HG03159 (cell line): ENCODE measurements around the gene C11orf42.
"Not testable (repeated sequence)": the region's sequence is repeated elsewhere in the genome, so short reads cannot be mapped to it uniquely, and the experiment has no call there.

ENCODE experiments used
- ATAC-seq: cut with Tn5 transposase; IDR thresholded peaks from one replicate; pipeline ENCODE4 v1.9.1; 2021; ENCODE audit warnings: mild to moderate bottlenecking, moderate library complexity; ENCODE audit not compliant: unreplicated experiment

Gene C11orf42

DNA sequence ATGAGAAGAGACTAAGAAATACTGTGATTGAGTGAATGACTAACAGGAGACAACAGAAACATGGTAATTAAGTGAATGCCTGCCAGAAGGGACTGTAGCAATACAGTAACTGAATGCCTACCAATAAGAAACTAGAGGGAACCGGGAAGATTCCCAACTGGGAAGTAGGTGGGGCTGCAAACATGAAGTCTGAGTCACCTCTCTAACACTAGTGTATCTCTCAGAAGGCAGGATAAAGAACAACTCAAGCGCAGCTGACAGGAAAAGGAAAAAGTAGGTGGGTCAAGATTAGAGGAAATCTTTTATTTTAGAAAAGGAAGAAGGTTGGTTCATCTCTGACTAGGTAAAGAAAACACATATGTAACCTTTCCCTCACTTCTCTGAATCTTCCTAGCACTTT, 14.0 kb downstream of the C11orf42 start:
- ATAC-seq = no peak

DNA sequence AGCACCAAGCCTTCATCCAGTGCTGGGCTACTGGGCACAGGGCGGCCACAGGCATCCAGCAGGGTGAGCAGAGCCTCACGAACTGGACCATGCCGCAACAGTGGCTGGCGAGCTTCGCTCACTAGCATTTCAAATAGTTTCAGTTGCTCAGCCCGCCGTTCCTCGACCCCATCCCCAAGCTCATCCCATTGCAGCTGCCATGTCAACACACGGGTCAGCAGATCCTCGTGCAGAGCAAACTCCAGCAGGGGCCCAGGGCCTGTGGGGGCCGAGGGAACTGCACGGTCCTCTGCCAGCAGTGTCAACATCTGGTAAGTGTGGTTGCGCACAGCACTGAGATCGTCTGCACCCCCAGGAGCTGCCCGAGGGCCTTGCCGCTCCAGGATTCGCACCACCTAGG, 18.5 kb downstream of the C11orf42 start:
- ATAC-seq = no peak

DNA sequence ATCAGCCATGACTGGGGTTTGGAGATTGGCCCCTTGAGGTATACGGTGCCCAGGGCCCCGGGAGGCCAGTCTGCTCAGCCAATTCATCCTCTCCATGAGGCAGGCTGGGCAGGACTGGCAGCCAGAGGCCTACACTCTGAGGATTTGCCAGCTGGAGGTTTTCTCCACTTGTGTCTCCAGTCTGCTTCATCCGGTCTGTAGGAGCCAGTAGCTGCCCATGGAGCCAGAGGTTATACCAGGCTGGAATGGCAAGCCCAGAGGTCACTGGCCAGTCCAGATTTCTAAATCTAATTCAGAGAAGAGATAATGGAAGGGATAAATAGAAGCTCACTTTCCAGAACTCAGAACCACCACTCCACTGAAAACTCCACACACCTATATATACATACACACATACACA, 19.1 kb downstream of the C11orf42 start:
- ATAC-seq = no peak

DNA sequence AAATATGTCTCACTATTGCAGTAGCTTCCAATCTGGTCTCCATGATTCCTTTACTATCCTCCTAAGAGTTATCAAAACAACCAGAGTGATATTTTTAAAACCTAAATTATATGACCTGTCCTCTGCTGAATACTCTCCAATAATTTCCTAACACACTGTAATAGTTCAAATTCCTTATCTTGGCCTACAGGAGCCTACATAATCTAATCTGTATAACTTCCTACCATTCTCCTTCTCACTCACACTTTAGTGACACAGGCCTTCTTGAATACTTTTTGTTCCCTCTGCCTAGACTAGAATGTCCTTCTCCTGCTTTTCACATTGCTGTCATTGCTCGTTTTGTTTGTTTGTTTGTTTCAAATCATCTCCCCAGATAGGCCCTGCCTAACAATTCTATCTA, 19.7 kb downstream of the C11orf42 start:
- ATAC-seq = no peak

DNA sequence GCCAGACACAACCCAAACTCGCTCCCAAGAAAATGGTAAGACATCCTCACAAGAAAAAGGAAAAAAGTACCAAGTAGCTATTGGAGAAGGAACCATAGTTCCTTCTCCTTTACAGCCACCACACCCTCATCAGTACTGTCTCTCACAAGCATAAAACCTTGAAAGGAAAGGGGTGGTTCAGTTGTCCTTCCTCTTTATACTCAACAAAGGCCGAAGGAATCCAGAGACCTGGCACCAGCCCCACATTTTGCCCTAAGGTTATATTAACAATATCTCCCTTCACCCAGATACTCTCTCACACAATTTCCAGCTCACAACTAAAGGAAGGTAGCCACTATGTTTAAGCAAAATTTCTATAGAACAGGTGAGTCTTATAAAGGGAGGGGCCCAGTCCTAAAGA, 20.5 kb downstream of the C11orf42 start:
- ATAC-seq = no peak

DNA sequence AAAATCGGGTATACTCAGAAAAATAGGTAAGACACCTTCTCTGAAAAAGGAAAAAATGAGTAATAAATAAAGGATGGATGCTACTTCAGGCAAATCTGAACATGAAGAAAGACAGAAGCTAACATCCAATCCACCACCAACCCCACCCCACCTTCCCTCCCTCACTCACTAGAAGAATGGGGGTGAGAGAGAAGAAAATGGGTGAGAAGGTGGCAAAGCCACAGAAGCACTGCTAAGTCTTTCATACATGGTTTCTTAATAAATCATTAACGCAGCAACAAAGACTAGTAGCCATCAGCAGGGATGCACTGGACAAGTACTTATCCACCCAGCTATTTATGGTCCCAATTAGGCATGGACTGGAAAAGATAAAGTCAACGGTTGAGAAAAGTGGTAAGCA, 23.2 kb downstream of the C11orf42 start:
- ATAC-seq = no peak

DNA sequence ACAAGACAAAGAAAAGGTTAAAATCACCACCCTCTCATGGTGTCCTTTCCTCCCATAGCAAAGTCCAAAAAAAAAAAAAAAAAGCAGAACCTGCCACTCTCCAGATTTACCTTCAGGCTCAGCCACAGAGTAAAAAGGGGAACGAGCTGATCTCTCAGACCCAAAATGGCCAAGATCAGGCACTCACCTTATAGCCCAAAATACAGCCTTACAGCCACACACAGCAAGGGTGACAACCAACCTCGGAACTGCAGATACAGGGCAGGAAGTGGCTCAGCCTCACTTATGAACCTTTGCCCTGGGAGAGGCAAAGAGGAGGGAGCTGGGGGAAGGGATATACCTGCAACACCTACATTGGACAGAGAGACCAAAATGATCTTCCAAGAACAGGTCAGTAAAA, 24.6 kb downstream of the C11orf42 start:
- no peak for ATAC-seq

DNA sequence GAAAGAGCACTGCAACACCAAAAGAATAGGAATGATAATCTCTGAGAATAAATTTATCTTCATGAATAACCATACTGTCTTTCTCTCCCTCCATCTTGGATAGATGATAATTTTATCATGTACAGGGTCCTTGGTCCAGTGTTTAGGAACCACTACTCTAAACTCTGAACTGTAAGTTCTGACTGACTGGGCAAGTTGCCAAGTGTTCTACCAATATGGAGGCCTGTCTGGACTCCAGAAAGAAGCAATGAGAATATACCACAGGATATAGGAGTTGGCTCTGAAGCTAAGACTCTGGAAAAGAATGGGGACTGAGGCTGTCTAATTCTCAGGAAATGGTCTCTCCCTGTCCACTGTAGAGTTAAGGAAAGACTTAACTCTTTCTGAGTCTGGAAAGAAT, 27.5 kb downstream of the C11orf42 start:
- ATAC-seq = no peak

DNA sequence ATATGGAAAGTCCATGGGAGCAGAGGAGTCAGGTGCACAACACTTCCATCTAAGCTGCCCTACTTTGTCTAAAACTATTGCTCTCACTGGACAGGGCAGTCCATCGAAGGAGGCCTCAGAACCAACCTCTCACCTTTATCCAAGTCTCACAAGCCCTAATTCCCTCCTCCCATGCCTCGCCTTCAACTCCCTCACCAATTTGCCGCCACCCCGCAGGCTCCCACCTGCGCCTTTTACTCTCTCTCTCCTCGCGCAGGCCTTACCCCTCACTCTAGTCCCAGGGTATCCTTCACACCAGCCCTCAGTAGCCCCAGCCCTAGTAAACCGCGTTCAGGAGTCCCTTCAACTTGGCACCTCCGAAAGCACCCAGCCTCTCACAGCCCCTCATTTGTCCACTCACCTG, 28.6 kb downstream of the C11orf42 start:
- peak; percentile 0 for ATAC-seq

DNA sequence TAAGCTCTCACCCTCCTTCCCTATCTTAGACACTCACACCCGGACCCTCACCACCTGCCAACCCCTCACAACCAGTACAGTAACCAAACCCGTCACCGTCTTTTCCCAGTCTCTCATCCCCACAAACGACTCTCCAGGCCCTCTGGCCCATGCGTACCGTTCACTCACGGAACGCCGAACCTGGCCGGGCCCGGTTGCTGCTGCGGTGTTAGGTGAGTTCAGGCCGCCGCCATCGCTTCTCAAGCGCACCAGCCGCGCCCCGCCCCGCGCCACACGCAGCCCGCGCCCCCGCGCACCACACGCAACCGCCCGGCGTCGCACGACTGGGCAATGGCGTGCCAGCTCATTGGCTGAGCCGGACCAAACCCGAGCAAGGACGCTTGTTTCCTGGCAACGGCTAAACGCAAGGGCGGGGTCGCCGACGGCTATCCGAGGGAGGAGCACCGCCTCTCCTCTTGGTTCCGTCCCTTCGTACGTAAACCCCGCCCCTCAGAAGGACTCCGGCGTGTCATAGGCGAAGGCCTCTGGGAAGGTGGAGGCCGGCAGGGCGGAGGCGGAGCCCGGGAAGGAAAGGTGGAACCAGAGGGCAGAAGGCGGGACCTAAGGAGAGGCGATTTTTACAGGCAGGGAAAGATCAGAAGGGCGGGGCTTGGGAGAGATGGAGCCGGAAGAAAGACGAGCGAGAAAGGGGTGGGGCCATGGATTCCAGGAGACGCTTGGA, 29.2 kb downstream of the C11orf42 start, which contains the start of gene FHIP1B:
Gene FHIP1B (minus strand): TSS at position 250 of the 721 bp plus-strand sequence. CDS start 10,120 bp downstream, outside the sequence.
- peak; percentile 94 for ATAC-seq

DNA sequence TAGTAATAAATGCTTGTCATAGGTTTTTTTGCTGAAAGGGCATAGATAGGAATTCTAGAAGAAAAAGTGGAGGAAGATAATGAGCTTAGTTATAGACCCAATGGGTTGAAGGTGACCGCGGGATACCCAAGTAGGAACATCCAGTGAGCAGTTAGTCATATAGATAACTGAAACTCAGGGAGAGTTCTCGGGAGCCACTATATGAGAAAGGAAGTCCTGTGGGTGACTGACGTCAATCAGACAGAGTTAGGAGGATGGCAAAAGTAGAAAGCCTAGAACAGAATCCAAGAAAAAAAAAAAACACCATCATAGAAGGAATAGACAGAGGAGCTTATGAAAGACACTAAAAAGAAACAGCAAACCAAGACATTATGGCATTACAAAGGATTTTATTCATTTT, 31.9 kb downstream of the C11orf42 start:
- ATAC-seq = no peak

DNA sequence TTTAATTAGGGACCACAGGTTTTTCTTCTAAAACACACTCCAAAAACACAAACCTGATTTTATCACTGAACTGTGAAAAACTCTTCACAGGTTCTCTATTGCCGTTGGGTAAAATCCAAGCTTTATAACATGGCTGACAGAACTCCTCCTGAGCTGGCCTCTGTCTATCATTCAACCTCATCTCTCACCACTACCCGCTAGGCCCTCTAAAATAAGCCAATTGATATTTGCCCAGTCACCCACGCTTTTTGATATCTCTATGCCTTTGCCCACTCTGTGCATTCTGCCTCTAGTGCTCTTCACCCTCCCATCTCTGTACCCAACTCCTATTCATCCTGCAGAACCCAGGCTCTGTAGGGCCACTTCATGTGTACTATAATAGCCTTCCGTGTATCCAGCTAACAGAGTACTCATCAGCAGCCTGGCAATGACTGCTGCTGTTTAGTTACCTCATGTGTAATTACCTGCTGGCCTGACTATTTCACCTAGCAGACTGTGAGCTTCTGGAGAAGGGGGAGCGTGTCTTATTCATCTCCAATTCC, 32.5 kb downstream of the C11orf42 start:
- ATAC-seq = no peak

DNA sequence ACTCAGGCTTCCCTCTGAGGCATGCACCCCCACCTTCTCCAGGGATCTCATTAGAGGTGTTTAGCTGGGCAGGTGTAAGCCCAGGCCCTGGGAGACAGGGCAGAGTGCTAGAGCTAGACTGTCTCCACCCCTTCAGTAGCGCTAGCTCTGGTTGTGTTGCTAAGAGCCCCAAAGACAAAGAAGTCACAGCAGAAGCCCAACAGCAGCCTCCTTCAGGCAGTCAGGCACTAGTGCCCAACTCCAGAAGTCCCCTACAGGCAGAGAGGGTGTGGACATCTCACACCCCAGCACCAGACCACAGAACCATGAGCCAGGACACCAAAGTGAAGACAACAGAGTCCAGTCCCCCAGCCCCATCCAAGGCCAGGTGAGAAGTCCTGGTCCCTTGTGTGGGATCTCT, 33.5 kb downstream of the C11orf42 start, which contains the start of gene CNGA4:
Gene CNGA4 (plus strand): TSS at position 188 of the 400 bp plus-strand sequence. CDS start 118 bp downstream, at position 306.
- no peak for ATAC-seq

DNA sequence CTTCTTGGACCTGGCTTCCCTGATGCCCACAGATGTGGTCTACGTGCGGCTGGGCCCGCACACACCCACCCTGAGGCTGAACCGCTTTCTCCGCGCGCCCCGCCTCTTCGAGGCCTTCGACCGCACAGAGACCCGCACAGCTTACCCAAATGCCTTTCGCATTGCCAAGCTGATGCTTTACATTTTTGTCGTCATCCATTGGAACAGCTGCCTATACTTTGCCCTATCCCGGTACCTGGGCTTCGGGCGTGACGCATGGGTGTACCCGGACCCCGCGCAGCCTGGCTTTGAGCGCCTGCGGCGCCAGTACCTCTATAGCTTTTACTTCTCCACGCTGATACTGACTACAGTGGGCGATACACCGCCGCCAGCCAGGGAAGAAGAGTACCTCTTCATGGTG, 34.8 kb downstream of the C11orf42 start:
- no peak for ATAC-seq

DNA sequence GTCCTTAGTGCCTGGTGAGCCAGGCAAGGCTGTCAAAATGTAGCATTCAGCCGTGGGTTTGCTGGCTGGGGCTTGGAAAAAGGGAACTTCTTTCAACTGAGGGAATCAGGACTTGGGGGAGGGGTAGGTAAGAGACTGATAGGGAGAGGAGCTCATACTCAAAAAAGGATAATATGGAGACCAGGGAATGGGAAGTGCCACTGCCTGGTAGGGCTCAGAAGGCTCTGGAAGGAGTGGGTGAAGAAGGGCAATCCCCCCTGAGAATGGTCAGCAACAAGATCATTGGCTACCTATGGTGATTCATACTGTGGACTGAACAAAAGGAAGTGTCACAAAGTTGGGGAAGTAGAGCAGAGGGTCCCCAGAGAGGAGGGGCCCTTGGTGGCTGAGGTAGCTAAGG, 35.4 kb downstream of the C11orf42 start:
- ATAC-seq = no peak

DNA sequence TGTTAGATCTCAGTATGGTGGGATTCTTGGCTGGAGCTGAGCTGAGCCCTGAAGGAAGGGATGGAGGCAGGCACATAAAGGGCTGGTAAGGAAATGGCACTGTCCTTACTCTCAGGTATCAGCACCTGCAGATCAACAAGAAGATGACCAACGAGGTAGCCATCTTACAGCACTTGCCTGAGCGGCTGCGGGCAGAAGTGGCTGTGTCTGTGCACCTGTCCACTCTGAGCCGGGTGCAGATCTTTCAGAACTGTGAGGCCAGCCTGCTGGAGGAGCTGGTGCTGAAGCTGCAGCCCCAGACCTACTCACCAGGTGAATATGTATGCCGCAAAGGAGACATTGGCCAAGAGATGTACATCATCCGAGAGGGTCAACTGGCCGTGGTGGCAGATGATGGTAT, 36.0 kb downstream of the C11orf42 start:
- no peak for ATAC-seq

DNA sequence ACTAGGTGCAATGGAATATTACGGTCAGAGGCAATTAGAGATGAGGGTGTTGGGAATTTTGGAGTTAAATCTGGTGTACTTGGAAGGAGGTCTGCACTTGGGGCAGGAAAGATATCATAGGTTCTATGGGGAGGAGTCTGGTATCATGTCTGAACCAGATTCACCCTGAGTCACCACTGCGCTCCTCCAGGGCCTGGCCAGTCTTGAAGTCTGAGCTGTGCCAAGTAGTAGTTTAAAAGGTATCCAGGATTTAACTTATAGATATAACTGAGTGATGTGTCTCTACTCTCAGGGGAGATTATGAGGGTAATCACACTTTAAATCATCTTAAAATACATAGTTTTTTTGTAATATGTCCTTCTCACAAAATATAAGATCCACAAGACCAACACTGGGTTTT, 40.2 kb downstream of the C11orf42 start:
- ATAC-seq = no peak

DNA sequence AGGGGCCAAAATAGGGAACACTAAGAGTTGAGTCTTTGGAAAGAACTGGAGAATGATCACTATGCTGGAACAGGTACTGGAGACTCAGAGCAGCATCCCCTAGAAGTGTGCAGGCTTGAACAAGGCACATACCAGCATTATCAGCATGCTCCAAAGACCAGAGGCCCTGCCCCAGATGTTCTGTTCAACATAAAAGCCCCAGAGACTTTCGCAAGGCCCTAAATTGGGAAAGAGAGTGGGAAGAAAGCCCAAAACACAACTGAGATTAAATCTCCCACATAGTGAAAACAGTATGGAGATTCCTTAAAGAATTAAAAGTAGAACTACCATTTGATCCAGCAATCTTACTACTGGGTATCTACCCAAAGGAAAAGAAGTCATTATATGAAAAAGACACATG, 42.9 kb downstream of the C11orf42 start:
- ATAC-seq = no peak

DNA sequence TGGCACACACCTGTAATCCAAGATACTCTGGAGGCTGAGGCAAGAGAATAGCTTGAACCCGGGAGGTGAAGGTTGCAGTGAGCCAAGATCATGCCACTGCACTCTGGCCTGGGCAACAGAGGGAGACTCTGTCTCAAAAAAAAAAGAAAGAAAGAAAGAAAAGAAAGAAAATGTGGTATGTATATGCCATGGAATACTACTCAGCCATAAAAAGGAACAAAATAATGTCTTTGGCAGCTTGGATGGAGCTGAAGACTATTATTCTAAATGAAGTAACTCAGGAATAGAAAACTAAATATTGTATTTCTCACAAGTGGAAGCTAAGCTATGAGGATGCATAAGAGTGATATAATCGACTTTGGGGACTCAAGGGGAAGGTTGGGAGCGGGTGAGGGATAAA, 43.5 kb downstream of the C11orf42 start:
- ATAC-seq = not testable (repeated sequence)

DNA sequence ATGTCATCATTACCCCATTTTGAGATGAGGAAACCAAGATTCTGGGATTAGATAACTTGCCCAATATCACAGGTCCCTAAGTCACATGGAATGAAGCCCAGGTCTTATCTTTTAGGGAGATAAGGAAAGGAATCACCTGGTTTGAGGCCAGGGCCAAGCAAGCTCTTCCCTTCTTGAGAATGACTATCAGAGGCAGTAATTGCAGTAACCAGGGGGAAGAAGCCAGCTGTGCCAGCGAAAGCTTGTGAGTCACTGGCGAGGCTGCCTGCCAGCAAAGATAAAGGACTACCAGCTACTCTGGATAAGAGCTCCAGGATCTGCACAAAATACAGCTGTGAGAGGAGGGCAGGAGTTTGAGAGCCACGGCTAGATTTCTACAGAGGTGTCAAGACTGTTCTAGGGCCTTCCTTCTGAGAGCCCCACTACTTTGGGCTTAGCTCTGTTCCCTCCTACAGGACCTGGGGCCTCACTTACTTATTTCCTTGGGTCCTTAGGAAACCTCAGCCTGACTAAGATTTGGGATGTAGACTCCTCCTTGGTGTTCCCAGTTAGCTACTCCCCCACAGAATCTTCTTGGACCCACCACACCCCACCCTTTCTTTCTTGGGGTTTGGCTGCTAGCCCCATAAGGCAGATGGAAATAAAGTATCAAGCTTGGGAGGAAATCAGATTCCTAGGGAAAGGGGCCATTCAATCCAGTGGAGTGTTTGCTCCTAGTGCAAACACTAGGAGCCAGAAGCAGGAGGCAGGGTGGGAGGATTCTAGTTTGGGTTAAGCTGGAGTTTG, 44.6 kb downstream of the C11orf42 start:
- no peak for ATAC-seq

DNA sequence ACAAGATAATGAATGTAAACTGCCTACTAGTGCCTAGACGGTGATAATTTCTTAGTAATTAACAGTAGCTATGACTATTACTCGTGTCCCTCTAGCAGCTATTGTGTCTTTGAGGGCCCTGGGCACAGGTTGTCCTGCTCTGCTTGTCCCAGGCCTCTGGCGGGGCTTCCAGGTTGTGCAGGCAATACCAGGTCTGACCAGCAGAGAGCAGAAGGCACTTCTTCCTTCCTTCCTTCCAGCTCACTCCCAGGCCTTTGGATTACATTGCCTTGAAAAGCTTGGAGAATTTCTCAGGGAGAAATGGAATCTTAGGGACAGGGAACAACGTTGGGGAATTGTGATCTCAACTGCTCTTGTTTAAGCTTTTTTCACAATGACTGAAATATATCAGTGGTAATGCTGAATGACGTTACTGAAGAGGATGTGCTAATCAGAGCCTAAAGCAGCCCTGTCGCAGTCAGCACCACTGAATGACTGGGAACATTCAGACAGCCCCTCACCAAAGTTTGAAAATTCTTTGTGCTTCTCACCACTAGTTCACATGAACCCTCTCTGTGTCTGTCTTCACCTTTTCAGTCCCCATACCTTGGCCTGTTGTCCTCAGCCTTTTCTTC, 45.9 kb downstream of the C11orf42 start:
- ATAC-seq = peak; percentile 82
